ENCODE measurements around the gene ARL6. TPM values are rescaled to one million over a fixed set of nuclear protein-coding genes. Genes with fewer than 3 reads are reported as not detected.

Gene ARL6
- total and polyA plus RNA-seq, 2 of the 8 experiments (the other 6 are each of a cell fraction or from before 2014, with no cell fraction given): 1.8 to 12.0 TPM

DNA sequence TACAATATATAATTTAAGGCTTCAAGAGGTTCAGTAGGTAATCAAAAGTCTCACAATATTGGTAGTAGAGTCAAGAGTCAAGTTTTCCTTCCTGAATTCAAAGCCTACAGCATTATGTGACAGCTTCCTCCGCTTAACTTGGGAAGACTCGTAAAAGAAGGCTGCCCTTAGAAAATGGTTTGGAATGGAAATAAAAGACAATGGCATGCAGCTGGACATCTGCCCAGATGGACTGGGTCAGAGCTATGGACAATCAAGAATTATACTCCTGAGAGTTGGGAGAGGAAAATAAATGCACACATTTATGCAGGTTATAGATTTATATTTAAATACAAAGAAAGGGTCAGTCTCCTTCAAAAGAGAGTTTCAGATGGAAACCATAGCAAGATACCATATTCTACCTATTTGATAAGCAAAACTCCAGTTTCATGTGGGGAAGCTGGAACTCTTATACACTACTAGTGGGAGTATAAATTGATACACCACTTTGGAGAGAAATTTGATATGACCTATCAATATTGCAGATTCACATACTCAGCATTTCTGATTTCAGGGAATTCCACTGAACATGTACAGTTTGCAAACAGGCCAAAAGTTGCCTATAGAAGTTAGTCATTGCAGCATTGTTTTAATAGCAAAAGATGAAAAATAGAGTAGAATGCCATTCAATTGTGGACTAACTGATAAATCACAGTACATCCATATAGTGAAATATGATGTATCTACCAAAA is 63.3 kb downstream of the ARL6 start (continued):
- no peak for TF ChIP-seq CEBPB (IDR thresholded peaks at IDR 0.05; ENCODE audit: low read depth, low read length)
- no peak for TF ChIP-seq KDM5A (IDR thresholded peaks at IDR 0.05; ENCODE audit: low read length)
- TF ChIP-seq ASH2L (IDR thresholded peaks at IDR 0.05; ENCODE audit: low read length): no peak
- TF ChIP-seq SP2 (IDR thresholded peaks at IDR 0.05; ENCODE audit: low read length): no peak
- no peak for TF ChIP-seq HDAC6 (IDR thresholded peaks at IDR 0.05; ENCODE audit: low read depth, low read length)
- no peak for TF ChIP-seq GABPA (IDR thresholded peaks at IDR 0.05; ENCODE audit: borderline replicate concordance, insufficient read depth, low read length)
- no peak for TF ChIP-seq SAP30 (IDR thresholded peaks at IDR 0.05; ENCODE audit: insufficient read depth, insufficient replicate concordance, low read length)
- TF ChIP-seq SUZ12 (IDR thresholded peaks at IDR 0.05; ENCODE audit: low read length): no peak

All from H1 (cell line).